MM.1S (cell line): ENCODE measurements around the gene CBLN3.

ENCODE experiments used
- DNase-seq: peaks from one replicate; pipeline ENCODE4 v3.0.0-alpha.2; 2015
- H2AFZ ChIP-seq: fragments of 300-600 bp; sonication (generic); 2 replicates; pipeline ENCODE4 v1.6.0; 2016; ENCODE audit warnings: antibody characterized with exemption, low read length
- H3F3A ChIP-seq: fragments of 300-600 bp; sonication (generic); 2 replicates; pipeline ENCODE4 v1.6.1; 2016; ENCODE audit warnings: mild to moderate bottlenecking, antibody characterized with exemption, low read length, moderate library complexity, mixed read lengths; ENCODE audit not compliant: insufficient read depth
- H3K27ac ChIP-seq: fragments of 300-600 bp; sonication (generic); 2 replicates; pipeline ENCODE4 v1.5.1; 2016; ENCODE audit warnings: mild to moderate bottlenecking, low read length
- H3K27me3 ChIP-seq: fragments of 300-600 bp; sonication (generic); replicated peaks from 2 replicates; pipeline ENCODE4 v1.6.0; 2016; ENCODE audit warnings: low read length; ENCODE audit not compliant: insufficient read depth
- H3K36me3 ChIP-seq: fragments of 300-600 bp; sonication (generic); replicated peaks from 2 replicates; pipeline ENCODE4 v1.6.1; 2016; ENCODE audit warnings: mild to moderate bottlenecking, low read length, mixed read lengths; ENCODE audit not compliant: insufficient read depth
- H3K4me1 ChIP-seq: fragments of 300-600 bp; sonication (generic); 2 replicates; pipeline ENCODE4 v1.6.1; 2016; ENCODE audit warnings: low read length, mixed read lengths
- H3K4me2 ChIP-seq: fragments of 300-600 bp; sonication (generic); 2 replicates; pipeline ENCODE4 v1.6.0; 2016; ENCODE audit warnings: low read depth, low read length
- H3K4me3 ChIP-seq: fragments of 300-600 bp; sonication (generic); 2 replicates; pipeline ENCODE4 v1.5.1; 2016; ENCODE audit warnings: low read length, mixed read lengths
- H3K79me2 ChIP-seq: fragments of 300-600 bp; sonication (generic); 2 replicates; pipeline ENCODE4 v1.6.1; 2016; ENCODE audit warnings: mixed run types, low read length, mixed read lengths
- H3K9ac ChIP-seq: fragments of 300-600 bp; sonication (generic); 2 replicates; pipeline ENCODE4 v1.6.1; 2016; ENCODE audit warnings: low read length, mixed read lengths
- H3K9me2 ChIP-seq: fragments of 300-600 bp; sonication (generic); replicated peaks from 2 replicates; pipeline ENCODE4 v1.6.1; 2016; ENCODE audit warnings: mild to moderate bottlenecking, low read length, mixed read lengths; ENCODE audit not compliant: insufficient read depth
- H3K9me3 ChIP-seq: fragments of 300-600 bp; sonication (generic); replicated peaks from 2 replicates; pipeline ENCODE4 v1.6.1; 2016; ENCODE audit warnings: mild to moderate bottlenecking, low read length, mixed read lengths; ENCODE audit not compliant: insufficient read depth
- H4K20me1 ChIP-seq: fragments of 300-600 bp; sonication (generic); 2 replicates; pipeline ENCODE4 v1.6.1; 2016; ENCODE audit warnings: mild to moderate bottlenecking, low read length, moderate library complexity, mixed read lengths; ENCODE audit not compliant: insufficient read depth
- CTCF ChIP-seq: fragments of 300-600 bp; sonication (generic); IDR thresholded peaks from 2 replicates; pipeline ENCODE4 v1.5.1; 2016; ENCODE audit warnings: antibody characterized with exemption, low read length, mixed read lengths
- EZH2 ChIP-seq: fragments of 300-600 bp; sonication (generic); optimal IDR thresholded peaks from 2 replicates; pipeline ENCODE3; 2017; ENCODE audit warnings: low read depth, mild to moderate bottlenecking, antibody characterized with exemption, low read length, mixed read lengths
- EZH2phosphoT487 ChIP-seq: fragments of 300-600 bp; sonication (generic); IDR thresholded peaks from 2 replicates; pipeline ENCODE4 v1.6.1; 2018; ENCODE audit warnings: antibody characterized with exemption, low read length

The CBLN3 gene

GRCh38 chr14:24401810-24402702 is 27.4 kb downstream of the CBLN3 start:
- Histone ChIP-seq H3K4me3 (no peak overlapping the region), H2AFZ (no peak overlapping the region), H3K9me3 (no peaks in the 10 kb centered on the region), H3K79me2 (no peaks in the 10 kb centered on the region), H4K20me1 (no peaks in the 10 kb centered on the region), H3K9me2 (no peaks in the 10 kb centered on the region), H3K36me3 (no peaks in the 10 kb centered on the region), H3K27ac (no peak overlapping the region), H3K9ac (no peak overlapping the region), H3K4me1 (no peaks in the 10 kb centered on the region), H3K27me3 (no peaks in the 10 kb centered on the region), H3F3A (no peaks in the 10 kb centered on the region), H3K4me2 (no peak overlapping the region)
- no peak for DNase-seq
- TF ChIP-seq EZH2 (no peak), CTCF (no peak), EZH2phosphoT487 (no peak)

GRCh38 chr14:24399999-24400718 is 29.3 kb downstream of the CBLN3 start:
- no peaks in the 10 kb centered on the region for H3K9me2 ChIP-seq
- no peaks in the 10 kb centered on the region for H3K36me3 ChIP-seq
- TF ChIP-seq CTCF (no peak), EZH2phosphoT487 (no peak), EZH2 (no peak)
- H4K20me1 ChIP-seq: no peaks in the 10 kb centered on the region
- no peak for DNase-seq
- H3K9ac ChIP-seq: no peak overlapping the region
- no peak overlapping the region for H3K4me2 ChIP-seq
- H3K27ac ChIP-seq: no peak overlapping the region
- H3K9me3 ChIP-seq: no peaks in the 10 kb centered on the region
- no peaks in the 10 kb centered on the region for H3K79me2 ChIP-seq
- H3F3A ChIP-seq: no peaks in the 10 kb centered on the region
- no peaks in the 10 kb centered on the region for H3K4me1 ChIP-seq
- H3K4me3 ChIP-seq: no peak overlapping the region
- H3K27me3 ChIP-seq: no peaks in the 10 kb centered on the region
- H2AFZ ChIP-seq: no peak overlapping the region

GRCh38 chr14:24399447-24399822 is 30.0 kb downstream of the CBLN3 start:
- Histone ChIP-seq H3K9me3 (no peaks in the 10 kb centered on the region), H3K79me2 (no peaks in the 10 kb centered on the region), H3K4me3 (no peak overlapping the region), H3K27me3 (no peaks in the 10 kb centered on the region), H3K4me2 (no peak overlapping the region), H3K27ac (no peak overlapping the region), H3K9ac (no peak overlapping the region), H4K20me1 (no peaks in the 10 kb centered on the region), H3K9me2 (no peaks in the 10 kb centered on the region), H3K4me1 (no peaks in the 10 kb centered on the region), H3K36me3 (no peaks in the 10 kb centered on the region), H3F3A (no peaks in the 10 kb centered on the region), H2AFZ (no peak overlapping the region)
- DNase-seq: no peak
- TF ChIP-seq EZH2phosphoT487 (no peak), EZH2 (no peak), CTCF (no peak)
